ENCODE measurements around the gene NIPSNAP2.
"Not testable (repeated sequence)": the region's sequence is repeated elsewhere in the genome, so short reads cannot be mapped to it uniquely, and the experiment has no call there.

Gene NIPSNAP2

GRCh38 chr7:56028942-56029630, 64.7 kb downstream of the NIPSNAP2 start:
- no peak overlapping the region for H3K4me3 ChIP-seq (ENCODE audit: low read length)
- DNase-seq (ENCODE audit: low read depth): peak; percentile 51
- no peak for TF ChIP-seq CTCF (IDR thresholded peaks at IDR 0.05; ENCODE audit: insufficient read depth, low read depth, low read length, missing control alignments)

- no peak for DNase-seq (ENCODE audit: low read depth)
- TF ChIP-seq CTCF (IDR thresholded peaks at IDR 0.05; ENCODE audit: insufficient read depth, low read depth, low read length, missing control alignments): no peak
- H3K4me3 ChIP-seq (ENCODE audit: low read length): no peak overlapping the region
Measured at GRCh38 chr7:56030340-56030739, 66.0 kb downstream of the NIPSNAP2 start.

- DNase-seq (ENCODE audit: low read depth); H3K4me3 ChIP-seq (ENCODE audit: low read length): not testable (repeated sequence)
Measured at GRCh38 chr7:56031556-56031955, 67.2 kb downstream of the NIPSNAP2 start.

GRCh38 chr7:56032578-56032977, 68.2 kb downstream of the NIPSNAP2 start:
- DNase-seq (ENCODE audit: low read depth): not testable (repeated sequence)

GRCh38 chr7:56033671-56034432, 69.5 kb downstream of the NIPSNAP2 start:
- DNase-seq (ENCODE audit: low read depth): peak; percentile 73
- TF ChIP-seq CTCF (IDR thresholded peaks at IDR 0.05; ENCODE audit: insufficient read depth, low read depth, low read length, missing control alignments): peak; percentile 19

More at GRCh38 chr7:56032578-56032977, 68.2 kb downstream of the NIPSNAP2 start:
- not testable (repeated sequence) for H3K4me3 ChIP-seq (ENCODE audit: low read length)

GRCh38 chr7:56040730-56041129, 76.3 kb downstream of the NIPSNAP2 start:
- no peak overlapping the region for H3K4me3 ChIP-seq (ENCODE audit: low read length)
- no peak for DNase-seq (ENCODE audit: low read depth)
- TF ChIP-seq CTCF (IDR thresholded peaks at IDR 0.05; ENCODE audit: insufficient read depth, low read depth, low read length, missing control alignments): no peak

More at GRCh38 chr7:56033671-56034432, 69.5 kb downstream of the NIPSNAP2 start:
- peak overlapping the region; percentile 70 for H3K4me3 ChIP-seq (ENCODE audit: low read length)

- not testable (repeated sequence) for H3K4me3 ChIP-seq (ENCODE audit: low read length); DNase-seq (ENCODE audit: low read depth)
Measured at GRCh38 chr7:56045758-56046157, 81.4 kb downstream of the NIPSNAP2 start.

- H3K4me3 ChIP-seq (ENCODE audit: low read length): no peak overlapping the region
- no peak for TF ChIP-seq CTCF (IDR thresholded peaks at IDR 0.05; ENCODE audit: insufficient read depth, low read depth, low read length, missing control alignments)
- peak; percentile 62 for DNase-seq (ENCODE audit: low read depth)
Measured at GRCh38 chr7:56046721-56047445, 82.5 kb downstream of the NIPSNAP2 start.

- not testable (repeated sequence) for DNase-seq (ENCODE audit: low read depth); H3K4me3 ChIP-seq (ENCODE audit: low read length)
Measured at GRCh38 chr7:56047446-56048116, 83.2 kb downstream of the NIPSNAP2 start.
